Measurements from ENCODE around the gene TTI1. TPM values are rescaled to one million over a fixed set of nuclear protein-coding genes. Genes with fewer than 3 reads are reported as not detected.

TTI1 gene
- total and polyA plus RNA-seq, 9 of the 15 experiments (the other 6 are each of a cell fraction or from before 2014, with no cell fraction given), result 9.8 to 55.1 (median 39.4) TPM

GRCh38 chr20:38067717-38068365 is 34.6 kb upstream of the TTI1 start:
- BruUV-seq (replicated peaks), result no TSS peak
- 93% methylated on average over 15 of the region's 15 CpGs for WGBS (ENCODE audit: insufficient coverage, low coverage, missing lambda C conversion rate)
- H3K27ac ChIP-seq (ENCODE audit: extremely low read depth, low read depth, low read length), result no peak overlapping the region
- intact Hi-C loops (cut with micrococcal nuclease) (no loop called here), in situ Hi-C loops (cut with MboI) (no loop called here)
- FAIRE-seq, result no peak
- H3K4me3 ChIP-seq, result no peak overlapping the region
- H4K20me1 ChIP-seq (replicated peaks; ENCODE audit: control insufficient read depth, insufficient read depth, low read length), result no peaks in the 10 kb centered on the region; the same call in 1 of the 2 replicates
- H3K27me3 ChIP-seq (ENCODE audit: control insufficient read depth in 2 of 2, insufficient read depth in 2 of 2, low read length in 2 of 2), result no peaks in the 10 kb centered on the region
- no peak for TF ChIP-seq NFIX (CRISPR knock-in tag; IDR thresholded peaks at IDR 0.05; ENCODE audit: low read depth)
- no peak for TF ChIP-seq POLR2H (tag; IDR thresholded peaks at IDR 0.05; ENCODE audit: low read depth)
- no peak for TF ChIP-seq ZNF232 (CRISPR knock-in tag; IDR thresholded peaks at IDR 0.05)
- no peak for TF ChIP-seq ZNF282 (CRISPR knock-in tag; IDR thresholded peaks at IDR 0.05)
- TF ChIP-seq POLR3A (IDR thresholded peaks at IDR 0.05; ENCODE audit: borderline replicate concordance, extremely low read depth, insufficient read depth, insufficient read length), result no peak
- no peak for TF ChIP-seq KAT2B (IDR thresholded peaks at IDR 0.05; ENCODE audit: low read depth, low read length)
- TF ChIP-seq ZNF436 (CRISPR knock-in tag; IDR thresholded peaks at IDR 0.05), result no peak
- no peak for TF ChIP-seq RAD51 (IDR thresholded peaks at IDR 0.05; ENCODE audit: borderline replicate concordance, low read depth)
- TF ChIP-seq ZSCAN32 (CRISPR knock-in tag; IDR thresholded peaks at IDR 0.05), result no peak
- TF ChIP-seq NEUROD1 (IDR thresholded peaks at IDR 0.05; ENCODE audit: borderline replicate concordance, low read depth, low read length, partially characterized antibody), result no peak
- no peak for TF ChIP-seq ZNF830 (CRISPR knock-in tag; IDR thresholded peaks at IDR 0.05)
- no peak for TF ChIP-seq PML (IDR thresholded peaks at IDR 0.05; ENCODE audit: low read length)
- TF ChIP-seq ZNF253 (CRISPR knock-in tag; conservative IDR thresholded peaks at IDR 0.05), result no peak
- TF ChIP-seq ETV5 (CRISPR knock-in tag; IDR thresholded peaks at IDR 0.05; ENCODE audit: low read depth), result no peak
- TF ChIP-seq IFI16 (CRISPR knock-in tag; IDR thresholded peaks at IDR 0.05), result no peak
- no peak for TF ChIP-seq MYC (IDR thresholded peaks at IDR 0.05; ENCODE audit: low read depth, low read length)
- no peak for TF ChIP-seq MYC (CRISPR knock-in tag; IDR thresholded peaks at IDR 0.05; ENCODE audit: borderline replicate concordance, low read depth)
- TF ChIP-seq KDM5B (IDR thresholded peaks at IDR 0.05; ENCODE audit: insufficient replicate concordance, low read depth, low read length), result no peak
- TF ChIP-seq HNRNPH1 (optimal IDR thresholded peaks at IDR 0.05; ENCODE audit: low read depth, low read length), result no peak
- H3K4me1 ChIP-seq (replicated peaks in 1 of 2; ENCODE audit: control insufficient read depth in 2 of 2, insufficient read depth in 2 of 2, low read length in 2 of 2), result no peaks in the 10 kb centered on the region
- no peaks in the 10 kb centered on the region for H3K9me1 ChIP-seq (ENCODE audit: control insufficient read depth, insufficient read depth, low read length)
- no peaks in the 10 kb centered on the region for H3K79me2 ChIP-seq (ENCODE audit: control insufficient read depth, insufficient read depth, low read length)
- POLR2A ChIA-PET, result no interaction called here
- no peak overlapping the region for H2AFZ ChIP-seq (ENCODE audit: low read depth, low read length)
- H3K9me3 ChIP-seq (replicated peaks; ENCODE audit: control insufficient read depth, insufficient read depth, low read depth, low read length), result no peaks in the 10 kb centered on the region
- H3K9ac ChIP-seq (ENCODE audit: insufficient read depth in 1 of 2, low read depth in 2 of 2, low read length in 2 of 2), result no peak overlapping the region
- peaks cover 94% of the 10 kb centered on the region for H3K36me3 ChIP-seq (ENCODE audit: control insufficient read depth, insufficient read depth, low read length)
- no peak for DNase-seq (ENCODE audit: extremely low read depth in 1 of 4, low spot score in 3 of 4)
- ATAC-seq, result no peak
- H3K4me2 ChIP-seq (ENCODE audit: insufficient read depth, low read length), result no peak overlapping the region
- CTCF ChIA-PET (ENCODE audit: low intra/inter-chr PET ratio), result no interaction called here
